ENCODE data around the gene PTPRG.
A peak's percentile ranks its signal among the peaks of the same experiment; 100 is the strongest.

Gene PTPRG

GRCh38 chr3:61877359-61878138, 316.2 kb downstream of the PTPRG start:
- H3K4me1 Mint-ChIP-seq, result peaks cover 95% of the 10 kb centered on the region
- peak overlapping the region; percentile 5 for H3K4me3 Mint-ChIP-seq
- no peaks in the 10 kb centered on the region for H3K9me3 Mint-ChIP-seq
- peak; percentile 25 for TF ChIP-seq CTCF (IDR thresholded peaks at IDR 0.05)
- no peaks in the 10 kb centered on the region for H3K36me3 Mint-ChIP-seq (ENCODE audit: low read depth)
- no peaks in the 10 kb centered on the region for H3K27me3 Mint-ChIP-seq (ENCODE audit: low read depth, poor library complexity)
- no peak overlapping the region for H3K27ac Mint-ChIP-seq
- DNase-seq, result peak; percentile 6

- no peak overlapping the region for H3K4me3 Mint-ChIP-seq
- H3K36me3 Mint-ChIP-seq (ENCODE audit: low read depth), result no peaks in the 10 kb centered on the region
- no peak for DNase-seq
These were observed 320.9 kb downstream of the PTPRG start for GRCh38 chr3:61882253-61882652.

GRCh38 chr3:61884794-61885193, 323.4 kb downstream of the PTPRG start:
- DNase-seq, result no peak
- Mint-ChIP-seq H3K36me3 (ENCODE audit: low read depth) (no peaks in the 10 kb centered on the region), H3K4me3 (no peak overlapping the region), H3K9me3 (no peaks in the 10 kb centered on the region), H3K27me3 (ENCODE audit: low read depth, poor library complexity) (no peaks in the 10 kb centered on the region), H3K27ac (no peak overlapping the region), H3K4me1 (peaks cover 92% of the 10 kb centered on the region)
- TF ChIP-seq CTCF (IDR thresholded peaks at IDR 0.05), result no peak

More at GRCh38 chr3:61882253-61882652, 320.9 kb downstream of the PTPRG start:
- Mint-ChIP-seq H3K9me3 (no peaks in the 10 kb centered on the region), H3K27ac (no peak overlapping the region), H3K27me3 (ENCODE audit: low read depth, poor library complexity) (no peaks in the 10 kb centered on the region), H3K4me1 (peaks cover 87% of the 10 kb centered on the region)
- TF ChIP-seq CTCF (IDR thresholded peaks at IDR 0.05), result no peak

GRCh38 chr3:61885414-61885813, 324.0 kb downstream of the PTPRG start:
- TF ChIP-seq CTCF (IDR thresholded peaks at IDR 0.05), result no peak
- no peak overlapping the region for H3K4me3 Mint-ChIP-seq
- no peak for DNase-seq
- H3K4me1 Mint-ChIP-seq, result peaks cover 92% of the 10 kb centered on the region
- no peaks in the 10 kb centered on the region for H3K27me3 Mint-ChIP-seq (ENCODE audit: low read depth, poor library complexity)
- peak overlapping the region; percentile 31 for H3K27ac Mint-ChIP-seq
- no peaks in the 10 kb centered on the region for H3K36me3 Mint-ChIP-seq (ENCODE audit: low read depth)
- H3K9me3 Mint-ChIP-seq, result no peaks in the 10 kb centered on the region

- no peak for TF ChIP-seq CTCF (IDR thresholded peaks at IDR 0.05)
- Mint-ChIP-seq H3K4me3 (no peak overlapping the region), H3K27ac (no peak overlapping the region), H3K9me3 (no peaks in the 10 kb centered on the region), H3K36me3 (ENCODE audit: low read depth) (no peaks in the 10 kb centered on the region), H3K27me3 (ENCODE audit: low read depth, poor library complexity) (no peaks in the 10 kb centered on the region), H3K4me1 (peaks cover 92% of the 10 kb centered on the region)
- no peak for DNase-seq
These were observed 325.8 kb downstream of the PTPRG start for GRCh38 chr3:61887206-61887605.

- H3K27me3 Mint-ChIP-seq (ENCODE audit: low read depth, poor library complexity), result no peaks in the 10 kb centered on the region
- no peaks in the 10 kb centered on the region for H3K9me3 Mint-ChIP-seq
- peak overlapping the region; percentile 46 for H3K4me3 Mint-ChIP-seq
- DNase-seq, result no peak
- no peaks in the 10 kb centered on the region for H3K36me3 Mint-ChIP-seq (ENCODE audit: low read depth)
- peak overlapping the region; percentile 74 for H3K27ac Mint-ChIP-seq
- H3K4me1 Mint-ChIP-seq, result peaks cover 96% of the 10 kb centered on the region
- TF ChIP-seq CTCF (IDR thresholded peaks at IDR 0.05), result no peak
These were observed 327.9 kb downstream of the PTPRG start for GRCh38 chr3:61889259-61889658.

Data from nephron progenitor cell (in vitro differentiated cells).